ENCODE data around the gene RAB11A. TPM values are rescaled to one million over a fixed set of nuclear protein-coding genes. Genes with fewer than 3 reads are reported as not detected.

Gene RAB11A
- 304 and 386 TPM in 2 replicates for total RNA-seq (2014; rRNA removed; shearing (Covaris generic))

GRCh38 chr15:65869126-65869953 is at the start of gene RAB11A:
RAB11A (plus strand) TSS chr15:65869491; CDS start chr15:65869586, 95 bp downstream.
- peak; percentile 94 for DNase-seq (ENCODE audit: low read depth)

- DNase-seq (ENCODE audit: low read depth) = peak; percentile 32
These were observed 49.7 kb upstream of the RAB11A start for GRCh38 chr15:65819563-65819960.

GRCh38 chr15:65821070-65821469 is 48.2 kb upstream of the RAB11A start:
- DNase-seq (ENCODE audit: low read depth) = no peak

GRCh38 chr15:65822316-65822715 is 47.0 kb upstream of the RAB11A start:
- DNase-seq (ENCODE audit: low read depth) = no peak

GRCh38 chr15:65824031-65824743 is 45.1 kb upstream of the RAB11A start:
- DNase-seq (ENCODE audit: low read depth) = peak; percentile 67

GRCh38 chr15:65824941-65825544 is 44.2 kb upstream of the RAB11A start:
- peak; percentile 27 for DNase-seq (ENCODE audit: low read depth)

GRCh38 chr15:65827065-65827464 is 42.2 kb upstream of the RAB11A start:
- no peak for DNase-seq (ENCODE audit: low read depth)

GRCh38 chr15:65828585-65828984 is 40.7 kb upstream of the RAB11A start:
- no peak for DNase-seq (ENCODE audit: low read depth)

- peak; percentile 33 for DNase-seq (ENCODE audit: low read depth)
These were observed 40.0 kb upstream of the RAB11A start for GRCh38 chr15:65829130-65829764.

- DNase-seq (ENCODE audit: low read depth) = peak; percentile 96
These were observed 36.5 kb upstream of the RAB11A start for GRCh38 chr15:65832549-65833364.

GRCh38 chr15:65833501-65834205 is 35.6 kb upstream of the RAB11A start:
- peak; percentile 30 for DNase-seq (ENCODE audit: low read depth)

- DNase-seq (ENCODE audit: low read depth) = no peak
These were observed 34.5 kb upstream of the RAB11A start for GRCh38 chr15:65834603-65835282.

GRCh38 chr15:65835447-65835846 is 33.8 kb upstream of the RAB11A start:
- no peak for DNase-seq (ENCODE audit: low read depth)

- DNase-seq (ENCODE audit: low read depth) = no peak
These were observed 32.6 kb upstream of the RAB11A start for GRCh38 chr15:65836665-65837064.

GRCh38 chr15:65837301-65838294 is 31.7 kb upstream of the RAB11A start:
- DNase-seq (ENCODE audit: low read depth) = no peak

GRCh38 chr15:65839354-65839901 is 29.9 kb upstream of the RAB11A start:
- no peak for DNase-seq (ENCODE audit: low read depth)

GRCh38 chr15:65839985-65840384 is 29.3 kb upstream of the RAB11A start:
- DNase-seq (ENCODE audit: low read depth) = no peak
